Esophagus muscularis mucosa (tissue), 3 donors: ENCODE measurements around the gene CDH20.

Experiments used
- POLR2A ChIP-seq: fragments of 450-650 bp; IDR thresholded peaks from one replicate; pipeline ENCODE4 v1.6.1; 2017; ENCODE audit warnings: antibody characterized with exemption, moderate library complexity, mild to moderate bottlenecking, low read depth
- POLR2AphosphoS5 ChIP-seq, 2 donors: sonication (generic); formaldehyde crosslinking; IDR thresholded peaks; one replicate each; pipeline ENCODE4 v1.6.1; 2017; ENCODE audit warnings: antibody characterized with exemption in 2 of 2
- TF ChIP-seq, protein P1 (sequence below), 3 experiments: fragments of 200-600 bp in 2 of 3; fragments of 450-650 bp in 1 of 3; sonication (generic) in 2 of 3; IDR thresholded peaks; one replicate each; pipeline ENCODE4 v1.5.1; 2017 to 2019; ENCODE audit warnings: antibody characterized with exemption in 3 of 3, mild to moderate bottlenecking in 2 of 3, moderate library complexity in 1 of 3

DNA sequence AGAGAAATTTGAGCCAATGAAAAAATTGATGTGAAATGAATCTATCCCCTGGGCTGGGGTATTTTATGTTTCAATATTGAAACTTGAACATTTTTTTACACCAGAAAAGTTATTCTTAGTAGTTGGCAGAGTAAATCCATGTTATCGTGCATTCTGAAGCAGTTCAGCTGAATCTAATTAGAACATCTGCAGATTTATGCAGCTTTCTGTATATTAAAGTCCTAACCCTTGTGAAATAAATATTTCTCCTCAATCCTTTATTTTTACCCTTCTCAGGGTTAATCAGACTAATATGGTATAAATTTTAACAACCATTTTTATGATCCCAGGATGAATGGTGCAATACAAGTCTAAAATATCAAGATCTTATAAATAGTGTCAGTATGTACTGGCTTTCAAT is 69.5 kb downstream of the CDH20 start:
- TF ChIP-seq, protein P1, sequence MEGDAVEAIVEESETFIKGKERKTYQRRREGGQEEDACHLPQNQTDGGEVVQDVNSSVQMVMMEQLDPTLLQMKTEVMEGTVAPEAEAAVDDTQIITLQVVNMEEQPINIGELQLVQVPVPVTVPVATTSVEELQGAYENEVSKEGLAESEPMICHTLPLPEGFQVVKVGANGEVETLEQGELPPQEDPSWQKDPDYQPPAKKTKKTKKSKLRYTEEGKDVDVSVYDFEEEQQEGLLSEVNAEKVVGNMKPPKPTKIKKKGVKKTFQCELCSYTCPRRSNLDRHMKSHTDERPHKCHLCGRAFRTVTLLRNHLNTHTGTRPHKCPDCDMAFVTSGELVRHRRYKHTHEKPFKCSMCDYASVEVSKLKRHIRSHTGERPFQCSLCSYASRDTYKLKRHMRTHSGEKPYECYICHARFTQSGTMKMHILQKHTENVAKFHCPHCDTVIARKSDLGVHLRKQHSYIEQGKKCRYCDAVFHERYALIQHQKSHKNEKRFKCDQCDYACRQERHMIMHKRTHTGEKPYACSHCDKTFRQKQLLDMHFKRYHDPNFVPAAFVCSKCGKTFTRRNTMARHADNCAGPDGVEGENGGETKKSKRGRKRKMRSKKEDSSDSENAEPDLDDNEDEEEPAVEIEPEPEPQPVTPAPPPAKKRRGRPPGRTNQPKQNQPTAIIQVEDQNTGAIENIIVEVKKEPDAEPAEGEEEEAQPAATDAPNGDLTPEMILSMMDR (IDR thresholded peaks at IDR 0.05), result no peak
- no peak for TF ChIP-seq POLR2A
- TF ChIP-seq POLR2AphosphoS5 (IDR thresholded peaks at IDR 0.05), result no peak
